Sigmoid colon (tissue), 4 donors: ENCODE measurements around the gene BCAS3.

ENCODE experiments used
- POLR2A ChIP-seq, 2 donors: fragments of 450-650 bp; IDR thresholded peaks; one replicate each; pipeline ENCODE4 v1.6.1; 2016; ENCODE audit warnings: antibody characterized with exemption in 2 of 2, mild to moderate bottlenecking in 2 of 2, moderate library complexity in 2 of 2
- POLR2AphosphoS5 ChIP-seq, 4 donors: sonication (generic); formaldehyde crosslinking; IDR thresholded peaks; one replicate each; pipeline ENCODE4 v1.6.1; 2017; ENCODE audit warnings: antibody characterized with exemption in 4 of 4
- TF ChIP-seq, protein P1 (sequence below), 4 experiments: fragments of 450-650 bp in 3 of 4; fragments of 200-600 bp in 1 of 4; IDR thresholded peaks; one replicate each; pipeline ENCODE4 v1.5.1; 2016 to 2019; ENCODE audit warnings: antibody characterized with exemption in 4 of 4, mild to moderate bottlenecking in 3 of 4, moderate library complexity in 2 of 4

DNA sequence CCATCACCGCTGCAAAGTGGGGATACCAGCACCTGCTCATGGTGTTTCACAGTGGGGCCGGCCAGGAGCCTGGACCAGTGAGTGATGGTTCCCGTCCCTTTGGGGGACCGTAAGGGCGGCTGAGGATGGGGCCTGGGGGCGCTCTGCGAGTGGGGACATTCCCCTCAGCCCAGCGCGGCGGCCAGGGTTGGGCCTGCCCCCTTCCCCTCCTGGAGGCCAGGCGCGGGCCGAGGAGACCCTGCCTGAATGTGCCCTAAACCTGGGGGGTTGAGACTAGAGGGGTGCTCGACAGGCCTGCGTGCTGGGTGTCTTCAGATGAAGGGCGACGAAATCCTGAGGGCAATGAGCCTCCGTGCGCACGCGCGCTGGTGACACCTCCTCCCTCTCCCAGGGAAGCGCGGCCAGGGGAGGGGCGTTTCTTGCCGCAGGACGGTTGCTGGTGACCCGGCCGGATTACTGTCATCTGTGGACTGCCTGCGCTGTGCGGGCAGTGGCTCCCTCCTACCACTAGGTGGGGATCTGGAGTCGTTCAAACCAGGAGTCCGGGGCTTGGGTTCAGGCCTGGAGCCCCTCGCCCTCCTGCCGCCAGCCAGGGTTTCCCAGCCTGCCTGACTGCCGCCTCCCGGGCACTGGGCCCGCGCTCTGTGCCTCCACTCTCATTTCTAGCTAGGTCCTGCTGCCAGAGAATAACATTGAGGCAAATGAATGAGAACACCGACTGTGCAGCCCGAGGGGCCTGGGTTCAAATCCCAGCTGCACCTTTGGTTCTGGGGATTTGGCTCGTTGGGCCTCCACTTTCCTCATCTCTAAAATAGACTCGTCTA, 739.1 kb downstream of the BCAS3 start:
- no peak for TF ChIP-seq POLR2A (IDR thresholded peaks at IDR 0.05)
- TF ChIP-seq, protein P1, sequence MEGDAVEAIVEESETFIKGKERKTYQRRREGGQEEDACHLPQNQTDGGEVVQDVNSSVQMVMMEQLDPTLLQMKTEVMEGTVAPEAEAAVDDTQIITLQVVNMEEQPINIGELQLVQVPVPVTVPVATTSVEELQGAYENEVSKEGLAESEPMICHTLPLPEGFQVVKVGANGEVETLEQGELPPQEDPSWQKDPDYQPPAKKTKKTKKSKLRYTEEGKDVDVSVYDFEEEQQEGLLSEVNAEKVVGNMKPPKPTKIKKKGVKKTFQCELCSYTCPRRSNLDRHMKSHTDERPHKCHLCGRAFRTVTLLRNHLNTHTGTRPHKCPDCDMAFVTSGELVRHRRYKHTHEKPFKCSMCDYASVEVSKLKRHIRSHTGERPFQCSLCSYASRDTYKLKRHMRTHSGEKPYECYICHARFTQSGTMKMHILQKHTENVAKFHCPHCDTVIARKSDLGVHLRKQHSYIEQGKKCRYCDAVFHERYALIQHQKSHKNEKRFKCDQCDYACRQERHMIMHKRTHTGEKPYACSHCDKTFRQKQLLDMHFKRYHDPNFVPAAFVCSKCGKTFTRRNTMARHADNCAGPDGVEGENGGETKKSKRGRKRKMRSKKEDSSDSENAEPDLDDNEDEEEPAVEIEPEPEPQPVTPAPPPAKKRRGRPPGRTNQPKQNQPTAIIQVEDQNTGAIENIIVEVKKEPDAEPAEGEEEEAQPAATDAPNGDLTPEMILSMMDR (IDR thresholded peaks at IDR 0.05), result peak; percentile 55 to 93 (median 77)
- no peak for TF ChIP-seq POLR2AphosphoS5 (IDR thresholded peaks at IDR 0.05)
